ENCODE data around the gene POLDIP3.
"Not testable (repeated sequence)": the region's sequence is repeated elsewhere in the genome, so short reads cannot be mapped to it uniquely, and the experiment has no call there.

The POLDIP3 gene

DNA sequence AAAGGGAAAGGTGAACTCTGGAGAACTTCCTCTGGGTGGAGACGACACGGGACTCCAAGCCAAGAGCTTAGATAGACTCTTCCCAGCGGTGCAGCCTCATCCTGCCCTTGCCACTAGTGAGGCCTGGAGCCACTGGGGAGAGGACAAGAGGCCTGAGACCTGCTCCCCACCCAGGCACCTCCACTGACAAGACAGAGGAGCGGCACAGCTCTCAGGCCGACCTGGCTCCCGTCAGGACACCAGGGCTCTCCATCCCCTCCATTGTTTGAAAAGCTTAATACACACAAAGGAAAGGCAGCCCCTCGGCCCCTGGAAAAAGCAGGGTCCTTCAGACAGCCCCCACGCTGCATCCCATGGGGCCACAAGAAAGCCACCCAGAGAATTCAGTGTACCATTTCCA, 29.6 kb downstream of the POLDIP3 start:
- DNase-seq: no peak

- no peak for DNase-seq
Observed at GRCh38 chr22:42584364-42584940, 30.2 kb downstream of the POLDIP3 start.

DNA sequence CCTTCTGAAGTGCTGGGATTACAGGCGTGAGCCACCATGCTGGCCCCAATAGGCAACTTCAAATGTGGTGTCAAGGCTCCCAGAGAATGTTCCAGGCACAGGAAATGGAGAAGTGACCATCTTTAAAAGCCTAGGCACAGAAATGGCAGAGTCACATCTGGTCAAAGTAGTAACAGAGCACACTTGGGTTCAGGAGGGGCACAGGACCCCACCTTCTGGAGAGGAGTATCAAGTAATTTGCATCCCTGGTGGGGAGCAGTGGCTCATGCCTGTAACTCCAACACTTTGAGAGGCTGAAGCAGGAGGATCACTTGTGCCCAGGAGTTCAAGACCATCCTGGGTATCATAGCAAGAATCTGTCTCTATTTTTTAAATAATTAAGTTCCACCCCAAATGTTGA, 31.7 kb downstream of the POLDIP3 start:
- DNase-seq: no peak

- DNase-seq: peak; percentile 78
Observed at GRCh38 chr22:42581762-42582716, 32.6 kb downstream of the POLDIP3 start.

- DNase-seq: not testable (repeated sequence)
Observed at GRCh38 chr22:42581194-42581761, 33.4 kb downstream of the POLDIP3 start.

DNA sequence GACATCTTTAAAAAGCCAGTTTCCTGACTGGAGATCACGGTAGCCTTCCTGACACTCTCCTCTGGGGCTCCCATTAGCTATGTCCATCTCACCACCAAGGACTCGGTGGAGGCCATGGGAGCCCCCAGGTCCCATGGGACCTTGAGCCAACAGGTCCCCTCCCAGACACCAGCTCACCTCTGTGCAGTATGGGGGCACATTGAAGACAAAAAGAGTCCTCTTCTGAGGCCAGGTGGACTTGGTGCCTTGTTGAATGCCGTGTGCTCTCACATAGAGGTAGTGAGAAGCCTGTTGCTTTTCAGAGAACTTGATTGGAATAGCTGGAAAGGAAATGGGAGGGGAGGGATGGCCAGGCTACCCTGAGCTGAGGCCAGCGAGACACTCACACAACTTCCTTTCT, 34.6 kb downstream of the POLDIP3 start:
- not testable (repeated sequence) for DNase-seq

DNA sequence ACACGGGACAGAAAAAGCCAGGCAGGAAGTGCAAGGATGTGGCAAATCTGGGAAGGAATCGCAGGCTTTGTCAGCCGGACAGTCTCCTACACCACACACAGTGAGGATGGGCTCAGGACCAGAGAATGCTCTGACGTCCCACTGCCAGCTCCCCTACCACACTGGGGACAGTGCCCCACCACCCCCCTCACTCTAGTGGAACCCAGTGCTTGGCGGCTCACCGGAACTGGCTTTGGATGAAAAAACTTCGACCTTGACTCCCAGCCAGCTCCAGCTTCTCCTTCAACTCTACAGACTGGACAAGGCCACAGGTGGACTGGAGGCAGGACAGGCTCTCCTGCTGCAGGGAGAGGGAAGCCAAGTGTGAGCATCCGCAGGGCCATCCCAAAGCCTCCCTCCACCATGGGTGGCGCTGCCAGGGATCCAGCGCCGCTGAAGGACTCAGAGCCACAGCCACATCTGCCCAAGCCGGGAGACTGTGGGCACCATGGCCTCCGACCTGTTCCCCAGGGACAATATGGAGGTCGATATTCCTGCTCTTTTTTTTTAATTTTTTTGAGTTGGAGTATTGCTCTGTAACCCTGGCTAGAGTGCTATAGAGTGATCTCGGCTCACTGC, 37.0 kb downstream of the POLDIP3 start:
- no peak for DNase-seq

- DNase-seq: not testable (repeated sequence)
Observed at GRCh38 chr22:42577141-42577540, 37.5 kb downstream of the POLDIP3 start.

GRCh38 chr22:42575996-42576574, 38.6 kb downstream of the POLDIP3 start:
- not testable (repeated sequence) for DNase-seq

- not testable (repeated sequence) for DNase-seq
Observed at GRCh38 chr22:42574468-42574867, 40.2 kb downstream of the POLDIP3 start.

GRCh38 chr22:42574046-42574445, 40.6 kb downstream of the POLDIP3 start:
- DNase-seq: not testable (repeated sequence)

DNA sequence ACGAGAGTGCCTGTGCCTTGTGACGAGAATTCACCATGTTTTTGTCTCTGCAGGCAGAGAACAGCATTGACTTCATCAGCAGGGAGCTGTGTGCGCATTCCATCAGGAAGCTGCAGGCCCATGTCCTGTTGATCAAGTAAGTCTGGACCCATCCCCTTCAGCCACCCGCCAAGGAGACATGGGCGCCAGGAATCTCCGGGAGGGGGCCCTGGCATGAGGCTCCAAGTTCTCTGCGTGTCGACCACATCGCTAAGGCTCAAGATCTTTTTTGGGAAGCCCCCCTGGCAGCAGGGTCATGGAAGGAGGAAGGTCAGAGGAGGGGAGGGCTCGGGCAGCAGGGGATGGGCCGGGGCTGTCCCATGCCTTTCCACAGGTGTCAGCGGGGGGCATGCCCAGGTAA, 43.6 kb downstream of the POLDIP3 start:
- DNase-seq: not testable (repeated sequence)

DNA sequence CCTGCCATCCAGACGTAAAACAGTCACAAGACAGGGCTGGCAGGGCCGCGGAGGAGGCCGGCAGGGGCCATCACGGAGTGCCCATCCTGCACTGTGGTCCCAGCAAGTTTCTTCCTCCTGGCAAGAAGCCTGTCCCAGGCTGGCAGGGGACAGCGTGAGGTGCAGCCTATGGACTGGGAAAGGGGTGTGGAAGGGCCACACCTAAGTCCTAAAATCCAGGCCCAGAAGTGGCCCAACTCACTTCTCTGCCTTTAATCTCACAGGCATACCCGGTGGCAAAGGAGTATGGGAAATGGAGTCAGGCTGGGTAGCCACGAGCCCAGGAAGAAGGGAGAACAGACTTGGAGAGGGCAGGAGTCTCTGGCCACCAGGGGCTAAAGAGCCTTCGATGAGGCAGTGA, 44.1 kb downstream of the POLDIP3 start:
- not testable (repeated sequence) for DNase-seq

DNA sequence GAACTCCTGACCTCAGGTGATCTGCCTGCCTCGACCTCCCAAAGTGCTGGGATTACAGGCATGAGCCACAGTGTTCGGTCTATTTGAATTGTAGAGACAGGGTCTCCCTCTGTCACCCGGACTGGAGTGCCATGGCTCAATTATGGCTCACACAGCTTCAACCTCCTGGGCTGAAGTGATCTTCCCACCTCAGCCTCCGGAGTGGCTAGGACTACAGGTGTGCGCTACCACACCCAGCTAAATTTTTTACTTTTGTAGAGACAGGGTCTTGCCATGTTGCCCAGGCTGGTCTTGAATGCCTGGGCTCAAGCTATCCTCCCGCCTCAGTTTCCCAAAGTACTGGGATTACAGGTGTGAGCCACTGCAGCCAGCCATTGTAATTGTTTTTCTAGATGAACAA, 46.7 kb downstream of the POLDIP3 start:
- DNase-seq: not testable (repeated sequence)

DNA sequence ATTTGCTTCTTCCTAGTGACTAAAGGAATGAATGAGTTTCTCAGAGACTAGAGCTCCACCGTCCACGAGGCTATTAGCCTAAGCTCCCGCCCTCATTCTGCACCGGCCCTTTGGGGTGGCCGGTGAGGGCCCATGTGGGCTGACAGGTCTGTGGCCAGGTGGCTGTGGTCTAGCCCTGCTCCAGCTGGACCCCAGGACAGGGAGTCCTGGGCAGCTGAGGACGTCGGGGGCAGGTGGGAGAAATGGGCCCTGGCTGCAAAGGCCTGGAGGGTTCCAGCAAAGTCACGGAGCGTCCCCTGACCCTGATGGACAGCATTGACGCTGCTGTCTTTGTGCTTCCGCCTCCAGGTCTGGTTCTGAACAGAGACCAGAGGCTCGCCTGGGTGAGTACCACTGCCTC, 48.7 kb downstream of the POLDIP3 start:
- no peak for DNase-seq

DNA sequence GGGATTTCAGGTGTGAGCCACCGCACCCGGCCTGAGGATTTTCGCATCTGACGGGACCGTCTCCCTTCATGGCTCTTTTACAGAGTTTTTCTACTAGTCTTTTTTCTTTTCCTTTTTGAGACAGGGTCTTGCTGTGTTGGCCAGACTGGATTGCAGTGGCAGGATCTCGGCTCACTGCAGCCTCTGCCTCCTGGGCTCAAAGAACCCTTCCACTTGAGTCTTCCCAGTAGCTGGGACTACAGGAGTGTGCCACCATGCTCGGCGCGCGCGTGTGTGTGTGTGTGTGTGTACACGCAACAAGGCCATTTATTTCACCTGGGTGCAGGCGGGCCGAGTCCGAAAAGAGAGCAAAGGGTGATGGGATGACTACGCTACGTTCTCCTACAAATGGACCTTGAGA, 50.0 kb downstream of the POLDIP3 start:
- no peak for DNase-seq

GRCh38 chr22:42563943-42564342, 50.7 kb downstream of the POLDIP3 start:
- DNase-seq: not testable (repeated sequence)

GRCh38 chr22:42562684-42563083, 52.0 kb downstream of the POLDIP3 start:
- DNase-seq: no peak

- no peak for DNase-seq
Observed at GRCh38 chr22:42562279-42562678, 52.4 kb downstream of the POLDIP3 start.

- DNase-seq: no peak
Observed at GRCh38 chr22:42561856-42562255, 52.8 kb downstream of the POLDIP3 start.

- no peak for DNase-seq
Observed at GRCh38 chr22:42560781-42561180, 53.9 kb downstream of the POLDIP3 start.

DNA sequence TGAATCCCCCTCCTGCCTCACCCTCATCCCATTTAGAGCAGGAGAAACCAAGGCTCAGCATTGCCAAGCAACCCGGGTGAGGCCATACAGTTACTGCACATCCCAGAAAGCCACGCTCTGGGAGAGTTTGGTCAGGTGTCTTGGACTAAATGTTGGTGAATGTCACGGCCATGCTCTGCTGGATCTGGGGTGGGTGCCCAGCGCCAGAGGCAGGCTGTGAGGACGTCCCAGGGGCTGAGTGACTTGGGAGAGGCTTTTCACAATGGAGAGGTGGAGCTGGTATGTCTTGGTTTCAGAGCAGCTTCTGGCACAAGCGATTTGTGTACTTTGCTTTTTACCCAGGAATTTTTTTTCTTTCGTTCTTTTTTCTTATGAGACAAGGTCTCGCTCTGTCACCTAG, 54.3 kb downstream of the POLDIP3 start:
- no peak for DNase-seq

Measured in effector CD4-positive, alpha-beta T cell (primary cell).